ENCODE results near the gene TNFRSF1B. TPM values are rescaled to one million over a fixed set of nuclear protein-coding genes. Genes with fewer than 3 reads are reported as not detected.
A peak's percentile ranks its signal among the peaks of the same experiment; 100 is the strongest.

The TNFRSF1B gene
- total and polyA plus RNA-seq, 9 of the 15 experiments (the other 6 are each of a cell fraction or from before 2014, with no cell fraction given): 8.8 to 91.3 (median 36.0) TPM

GRCh38 chr1:12161662-12162458, 4.9 kb upstream of the TNFRSF1B start (continued):
- TF ChIP-seq MLLT1 (IDR thresholded peaks at IDR 0.05) (no peak), TFAP4 (CRISPR knock-in tag; IDR thresholded peaks at IDR 0.05; ENCODE audit: borderline replicate concordance) (peak; percentile 82), MBD2 (IDR thresholded peaks at IDR 0.05; ENCODE audit: borderline replicate concordance, low read depth) (peak; percentile 81; the same call in 1 of the 2 replicates), TBP (optimal IDR thresholded peaks at IDR 0.05; ENCODE audit: low read depth, low read length) (peak; percentile 48), FOXA3 (CRISPR knock-in tag; conservative IDR thresholded peaks at IDR 0.05 in 1 of 2, IDR thresholded peaks at IDR 0.05 in 1 of 2) (no peak), ZNF134 (CRISPR knock-in tag; conservative IDR thresholded peaks at IDR 0.05) (peak; percentile 100), ELF1 (tag; IDR thresholded peaks at IDR 0.05) (peak; percentile 87), KLF16 (IDR thresholded peaks at IDR 0.05) (peak; percentile 88), EP400 (IDR thresholded peaks at IDR 0.05) (peak; percentile 58), ETV1 (tag; conservative IDR thresholded peaks at IDR 0.05; ENCODE audit: low read depth) (peak; percentile 98), TRIM28 (IDR thresholded peaks at IDR 0.05) (peak; percentile 75), STAT5A (IDR thresholded peaks at IDR 0.05; ENCODE audit: borderline replicate concordance, low read length) (peak; percentile 82), NEUROD1 (IDR thresholded peaks at IDR 0.05; ENCODE audit: borderline replicate concordance, low read depth, low read length, partially characterized antibody) (peak; percentile 94)
- TF ChIP-seq, protein P1, sequence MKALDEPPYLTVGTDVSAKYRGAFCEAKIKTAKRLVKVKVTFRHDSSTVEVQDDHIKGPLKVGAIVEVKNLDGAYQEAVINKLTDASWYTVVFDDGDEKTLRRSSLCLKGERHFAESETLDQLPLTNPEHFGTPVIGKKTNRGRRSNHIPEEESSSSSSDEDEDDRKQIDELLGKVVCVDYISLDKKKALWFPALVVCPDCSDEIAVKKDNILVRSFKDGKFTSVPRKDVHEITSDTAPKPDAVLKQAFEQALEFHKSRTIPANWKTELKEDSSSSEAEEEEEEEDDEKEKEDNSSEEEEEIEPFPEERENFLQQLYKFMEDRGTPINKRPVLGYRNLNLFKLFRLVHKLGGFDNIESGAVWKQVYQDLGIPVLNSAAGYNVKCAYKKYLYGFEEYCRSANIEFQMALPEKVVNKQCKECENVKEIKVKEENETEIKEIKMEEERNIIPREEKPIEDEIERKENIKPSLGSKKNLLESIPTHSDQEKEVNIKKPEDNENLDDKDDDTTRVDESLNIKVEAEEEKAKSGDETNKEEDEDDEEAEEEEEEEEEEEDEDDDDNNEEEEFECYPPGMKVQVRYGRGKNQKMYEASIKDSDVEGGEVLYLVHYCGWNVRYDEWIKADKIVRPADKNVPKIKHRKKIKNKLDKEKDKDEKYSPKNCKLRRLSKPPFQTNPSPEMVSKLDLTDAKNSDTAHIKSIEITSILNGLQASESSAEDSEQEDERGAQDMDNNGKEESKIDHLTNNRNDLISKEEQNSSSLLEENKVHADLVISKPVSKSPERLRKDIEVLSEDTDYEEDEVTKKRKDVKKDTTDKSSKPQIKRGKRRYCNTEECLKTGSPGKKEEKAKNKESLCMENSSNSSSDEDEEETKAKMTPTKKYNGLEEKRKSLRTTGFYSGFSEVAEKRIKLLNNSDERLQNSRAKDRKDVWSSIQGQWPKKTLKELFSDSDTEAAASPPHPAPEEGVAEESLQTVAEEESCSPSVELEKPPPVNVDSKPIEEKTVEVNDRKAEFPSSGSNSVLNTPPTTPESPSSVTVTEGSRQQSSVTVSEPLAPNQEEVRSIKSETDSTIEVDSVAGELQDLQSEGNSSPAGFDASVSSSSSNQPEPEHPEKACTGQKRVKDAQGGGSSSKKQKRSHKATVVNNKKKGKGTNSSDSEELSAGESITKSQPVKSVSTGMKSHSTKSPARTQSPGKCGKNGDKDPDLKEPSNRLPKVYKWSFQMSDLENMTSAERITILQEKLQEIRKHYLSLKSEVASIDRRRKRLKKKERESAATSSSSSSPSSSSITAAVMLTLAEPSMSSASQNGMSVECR (CRISPR knock-in tag; IDR thresholded peaks at IDR 0.05): peak; percentile 40; the same call in 1 of the 2 replicates
- TF ChIP-seq, protein P2, sequence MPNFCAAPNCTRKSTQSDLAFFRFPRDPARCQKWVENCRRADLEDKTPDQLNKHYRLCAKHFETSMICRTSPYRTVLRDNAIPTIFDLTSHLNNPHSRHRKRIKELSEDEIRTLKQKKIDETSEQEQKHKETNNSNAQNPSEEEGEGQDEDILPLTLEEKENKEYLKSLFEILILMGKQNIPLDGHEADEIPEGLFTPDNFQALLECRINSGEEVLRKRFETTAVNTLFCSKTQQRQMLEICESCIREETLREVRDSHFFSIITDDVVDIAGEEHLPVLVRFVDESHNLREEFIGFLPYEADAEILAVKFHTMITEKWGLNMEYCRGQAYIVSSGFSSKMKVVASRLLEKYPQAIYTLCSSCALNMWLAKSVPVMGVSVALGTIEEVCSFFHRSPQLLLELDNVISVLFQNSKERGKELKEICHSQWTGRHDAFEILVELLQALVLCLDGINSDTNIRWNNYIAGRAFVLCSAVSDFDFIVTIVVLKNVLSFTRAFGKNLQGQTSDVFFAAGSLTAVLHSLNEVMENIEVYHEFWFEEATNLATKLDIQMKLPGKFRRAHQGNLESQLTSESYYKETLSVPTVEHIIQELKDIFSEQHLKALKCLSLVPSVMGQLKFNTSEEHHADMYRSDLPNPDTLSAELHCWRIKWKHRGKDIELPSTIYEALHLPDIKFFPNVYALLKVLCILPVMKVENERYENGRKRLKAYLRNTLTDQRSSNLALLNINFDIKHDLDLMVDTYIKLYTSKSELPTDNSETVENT (CRISPR knock-in tag; IDR thresholded peaks at IDR 0.05): no peak
- TF ChIP-seq, protein P3, sequence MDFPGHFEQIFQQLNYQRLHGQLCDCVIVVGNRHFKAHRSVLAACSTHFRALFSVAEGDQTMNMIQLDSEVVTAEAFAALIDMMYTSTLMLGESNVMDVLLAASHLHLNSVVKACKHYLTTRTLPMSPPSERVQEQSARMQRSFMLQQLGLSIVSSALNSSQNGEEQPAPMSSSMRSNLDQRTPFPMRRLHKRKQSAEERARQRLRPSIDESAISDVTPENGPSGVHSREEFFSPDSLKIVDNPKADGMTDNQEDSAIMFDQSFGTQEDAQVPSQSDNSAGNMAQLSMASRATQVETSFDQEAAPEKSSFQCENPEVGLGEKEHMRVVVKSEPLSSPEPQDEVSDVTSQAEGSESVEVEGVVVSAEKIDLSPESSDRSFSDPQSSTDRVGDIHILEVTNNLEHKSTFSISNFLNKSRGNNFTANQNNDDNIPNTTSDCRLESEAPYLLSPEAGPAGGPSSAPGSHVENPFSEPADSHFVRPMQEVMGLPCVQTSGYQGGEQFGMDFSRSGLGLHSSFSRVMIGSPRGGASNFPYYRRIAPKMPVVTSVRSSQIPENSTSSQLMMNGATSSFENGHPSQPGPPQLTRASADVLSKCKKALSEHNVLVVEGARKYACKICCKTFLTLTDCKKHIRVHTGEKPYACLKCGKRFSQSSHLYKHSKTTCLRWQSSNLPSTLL (IDR thresholded peaks at IDR 0.05): no peak
